Thyroid gland (tissue), 4 donors: ENCODE results near the gene AGBL1.

Source experiments
- CTCF ChIP-seq, 6 experiments: fragments of 200-600 bp in 3 of 6; fragments of 450-650 bp in 3 of 6; sonication (generic) in 3 of 6; IDR thresholded peaks; one replicate each; pipeline ENCODE4 v1.5.1; 2016 to 2019; ENCODE audit warnings: antibody characterized with exemption in 6 of 6, mild to moderate bottlenecking in 2 of 6, inconsistent platforms in 1 of 6, moderate library complexity in 1 of 6
- POLR2A ChIP-seq, 2 donors: fragments of 450-650 bp; IDR thresholded peaks; one replicate each; pipeline ENCODE4 v1.6.1; 2017; ENCODE audit warnings: antibody characterized with exemption in 2 of 2, mild to moderate bottlenecking in 2 of 2, moderate library complexity in 1 of 2

GRCh38 chr15:86590461-86590860 lies 510.8 kb downstream of the AGBL1 start:
- TF ChIP-seq POLR2A (IDR thresholded peaks at IDR 0.05) (no peak), CTCF (IDR thresholded peaks at IDR 0.05) (no peak)
